NCI-H1694 (cell line): ENCODE results near the gene OR1I1.

Experiments
- DNase-seq: peaks from one replicate; lab custom pipeline; 2025; lab: John Stamatoyannopoulos, UW

OR1I1 gene

GRCh38 chr19:15098460-15098859 is 16.4 kb downstream of the OR1I1 start:
- DNase-seq, result no peak

- no peak for DNase-seq
Observed at GRCh38 chr19:15099017-15099582, 17.1 kb downstream of the OR1I1 start.

- DNase-seq, result peak; percentile 40
Observed at GRCh38 chr19:15101479-15102082, 19.6 kb downstream of the OR1I1 start.

GRCh38 chr19:15104003-15104402 is 22.0 kb downstream of the OR1I1 start:
- no peak for DNase-seq

GRCh38 chr19:15104411-15104810 is 22.4 kb downstream of the OR1I1 start:
- DNase-seq, result no peak

GRCh38 chr19:15105044-15105443 is 23.0 kb downstream of the OR1I1 start:
- no peak for DNase-seq

- no peak for DNase-seq
Observed at GRCh38 chr19:15107061-15108010, 25.3 kb downstream of the OR1I1 start, which contains the start of gene SYDE1. TSS of gene SYDE1 (plus strand) at chr19:15107401. CDS start at chr19:15107434, 33 bp downstream.

- no peak for DNase-seq
Observed at GRCh38 chr19:15108145-15108844, 26.3 kb downstream of the OR1I1 start.

GRCh38 chr19:15108845-15109767 is 27.1 kb downstream of the OR1I1 start:
- no peak for DNase-seq

- no peak for DNase-seq
Observed at GRCh38 chr19:15109768-15110417, 27.9 kb downstream of the OR1I1 start.

GRCh38 chr19:15110418-15110815 is 28.4 kb downstream of the OR1I1 start:
- DNase-seq, result no peak

- DNase-seq, result no peak
Observed at GRCh38 chr19:15111758-15112157, 29.7 kb downstream of the OR1I1 start.

GRCh38 chr19:15112385-15112784 is 30.4 kb downstream of the OR1I1 start:
- DNase-seq, result no peak

GRCh38 chr19:15113245-15114152 is 31.5 kb downstream of the OR1I1 start:
- DNase-seq, result no peak

- DNase-seq, result no peak
Observed at GRCh38 chr19:15114153-15114540, 32.1 kb downstream of the OR1I1 start.

- no peak for DNase-seq
Observed at GRCh38 chr19:15115080-15115479, 33.1 kb downstream of the OR1I1 start.

GRCh38 chr19:15115762-15116615 is 34.0 kb downstream of the OR1I1 start:
- DNase-seq, result no peak

- DNase-seq, result no peak
Observed at GRCh38 chr19:15116856-15117255, 34.8 kb downstream of the OR1I1 start.

GRCh38 chr19:15118248-15118647 is 36.2 kb downstream of the OR1I1 start:
- no peak for DNase-seq
